SJCRH30 (cell line): ENCODE measurements around the gene TFG. TPM values are rescaled to one million over a fixed set of nuclear protein-coding genes. Genes with fewer than 3 reads are reported as not detected.

Source experiments
- DNase-seq, 2 experiments: peaks; one replicate each; pipeline ENCODE4 v3.0.0-alpha.2; 2015 to 2020
- H3K27ac ChIP-seq: fragments of 250-450 bp; sonication (Bioruptor Pico); 2 replicates; pipeline ENCODE4 v1.5.1; 2020; ENCODE audit warnings: mild to moderate bottlenecking, moderate library complexity
- H3K27me3 ChIP-seq: fragments of 250-450 bp; sonication (Bioruptor Pico); 2 replicates; pipeline ENCODE4 v1.5.1; 2020; ENCODE audit warnings: mild to moderate bottlenecking, moderate library complexity
- H3K36me3 ChIP-seq: fragments of 250-450 bp; sonication (Bioruptor Pico); 2 replicates; pipeline ENCODE4 v1.5.1; 2020; ENCODE audit warnings: mild to moderate bottlenecking, moderate library complexity
- H3K4me1 ChIP-seq: fragments of 250-450 bp; sonication (Bioruptor Pico); 2 replicates; pipeline ENCODE4 v1.5.1; 2020; ENCODE audit warnings: mild to moderate bottlenecking, moderate library complexity
- H3K4me3 ChIP-seq: fragments of 250-450 bp; sonication (Bioruptor Pico); 2 replicates; pipeline ENCODE4 v1.5.1; 2020; ENCODE audit warnings: mild to moderate bottlenecking, moderate library complexity
- H3K9me3 ChIP-seq: fragments of 250-450 bp; sonication (Bioruptor Pico); replicated peaks from 2 replicates; pipeline ENCODE4 v1.5.1; 2020; ENCODE audit warnings: mild to moderate bottlenecking, moderate library complexity
- total RNA-seq: library from RNA; depleted of rRNA; stranded (reverse); fragments of >200 nt; shearing (Covaris generic); gene quantifications from 2 replicates; pipeline ENCODE4 v1.2.3, GENCODE V29; 2014

The TFG gene
- total RNA-seq, 1 experiment from 2014 or later = 184 TPM

GRCh38 chr3:100756441-100756840 is 47.1 kb downstream of the TFG start:
- Histone ChIP-seq H3K27me3 (no peaks in the 10 kb centered on the region), H3K36me3 (peaks cover 19% of the 10 kb centered on the region), H3K9me3 (no peaks in the 10 kb centered on the region; the same call in 1 of the 2 replicates), H3K4me1 (peaks cover 36% of the 10 kb centered on the region), H3K27ac (peak overlapping the region; percentile 62), H3K4me3 (no peak overlapping the region)
- peak; percentile 55 to 66 for DNase-seq

GRCh38 chr3:100759159-100759558 is 49.9 kb downstream of the TFG start:
- Histone ChIP-seq H3K4me3 (no peak overlapping the region), H3K4me1 (peaks cover 34% of the 10 kb centered on the region), H3K9me3 (peaks cover 3% of the 10 kb centered on the region; the same call in 1 of the 2 replicates), H3K27me3 (no peaks in the 10 kb centered on the region), H3K36me3 (peaks cover 3% of the 10 kb centered on the region), H3K27ac (no peak overlapping the region)
- DNase-seq = no peak

- no peak for DNase-seq
- no peak overlapping the region for H3K4me3 ChIP-seq
- H3K4me1 ChIP-seq = peaks cover 32% of the 10 kb centered on the region
- no peak overlapping the region for H3K27ac ChIP-seq
- no peaks in the 10 kb centered on the region for H3K27me3 ChIP-seq
- no peaks in the 10 kb centered on the region for H3K36me3 ChIP-seq
- H3K9me3 ChIP-seq = peaks cover 3% of the 10 kb centered on the region; the same call in 1 of the 2 replicates
These were observed 50.7 kb downstream of the TFG start for GRCh38 chr3:100759950-100760349.

- no peak for DNase-seq
- Histone ChIP-seq H3K27ac (no peak overlapping the region), H3K4me3 (no peak overlapping the region)
These were observed 51.1 kb downstream of the TFG start for GRCh38 chr3:100760377-100760776.

GRCh38 chr3:100761211-100761942 is 52.1 kb downstream of the TFG start:
- 0 out of 2 replicates have a peak, but pooled peaks cover 3% of the 10 kb centered on the region for H3K9me3 ChIP-seq
- peak; percentile 35 to 57 for DNase-seq
- no peaks in the 10 kb centered on the region for H3K36me3 ChIP-seq
- H3K27me3 ChIP-seq = no peaks in the 10 kb centered on the region
- peaks cover 20% of the 10 kb centered on the region for H3K4me1 ChIP-seq
- H3K27ac ChIP-seq = no peak overlapping the region
- H3K4me3 ChIP-seq = no peak overlapping the region

More at GRCh38 chr3:100760377-100760776, 51.1 kb downstream of the TFG start:
- H3K36me3 ChIP-seq = no peaks in the 10 kb centered on the region
- H3K27me3 ChIP-seq = no peaks in the 10 kb centered on the region
- H3K4me1 ChIP-seq = peaks cover 30% of the 10 kb centered on the region
- H3K9me3 ChIP-seq = peaks cover 3% of the 10 kb centered on the region; the same call in 1 of the 2 replicates

GRCh38 chr3:100761951-100762350 is 52.7 kb downstream of the TFG start:
- H3K27me3 ChIP-seq = no peaks in the 10 kb centered on the region
- no peak overlapping the region for H3K4me3 ChIP-seq
- H3K36me3 ChIP-seq = no peaks in the 10 kb centered on the region
- 0 out of 2 replicates have a peak, but pooled peaks cover 3% of the 10 kb centered on the region for H3K9me3 ChIP-seq
- peaks cover 16% of the 10 kb centered on the region for H3K4me1 ChIP-seq
- DNase-seq = no peak
- no peak overlapping the region for H3K27ac ChIP-seq

- Histone ChIP-seq H3K4me1 (peaks cover 5% of the 10 kb centered on the region), H3K9me3 (0 out of 2 replicates have a peak, but pooled peaks cover 3% of the 10 kb centered on the region), H3K27me3 (no peaks in the 10 kb centered on the region), H3K4me3 (no peak overlapping the region), H3K27ac (no peak overlapping the region), H3K36me3 (no peaks in the 10 kb centered on the region)
- DNase-seq = no peak
These were observed 56.2 kb downstream of the TFG start for GRCh38 chr3:100765437-100765975.

- Histone ChIP-seq H3K4me1 (peaks cover 5% of the 10 kb centered on the region), H3K36me3 (no peaks in the 10 kb centered on the region), H3K27ac (no peak overlapping the region), H3K27me3 (no peaks in the 10 kb centered on the region), H3K4me3 (no peak overlapping the region), H3K9me3 (0 out of 2 replicates have a peak, but pooled peaks cover 3% of the 10 kb centered on the region)
- DNase-seq = no peak
These were observed 56.8 kb downstream of the TFG start for GRCh38 chr3:100766069-100766468.

GRCh38 chr3:100769693-100770092 is 60.4 kb downstream of the TFG start:
- no peak overlapping the region for H3K4me3 ChIP-seq
- no peaks in the 10 kb centered on the region for H3K27me3 ChIP-seq
- H3K36me3 ChIP-seq = no peaks in the 10 kb centered on the region
- no peaks in the 10 kb centered on the region for H3K9me3 ChIP-seq
- no peak overlapping the region for H3K27ac ChIP-seq
- DNase-seq = no peak
- H3K4me1 ChIP-seq = no peaks in the 10 kb centered on the region

- no peaks in the 10 kb centered on the region for H3K27me3 ChIP-seq
- no peak for DNase-seq
- no peak overlapping the region for H3K4me3 ChIP-seq
- H3K4me1 ChIP-seq = peaks cover 7% of the 10 kb centered on the region
- no peaks in the 10 kb centered on the region; the same call in 1 of the 2 replicates for H3K36me3 ChIP-seq
- H3K9me3 ChIP-seq = no peaks in the 10 kb centered on the region
- H3K27ac ChIP-seq = no peak overlapping the region
These were observed 65.9 kb downstream of the TFG start for GRCh38 chr3:100775226-100775625.

- Histone ChIP-seq H3K4me1 (peaks cover 12% of the 10 kb centered on the region), H3K36me3 (no peaks in the 10 kb centered on the region; the same call in 1 of the 2 replicates), H3K4me3 (no peak overlapping the region), H3K27ac (no peak overlapping the region), H3K9me3 (no peaks in the 10 kb centered on the region), H3K27me3 (no peaks in the 10 kb centered on the region)
- DNase-seq = no peak
These were observed 66.4 kb downstream of the TFG start for GRCh38 chr3:100775669-100776068.

- Histone ChIP-seq H3K27me3 (no peaks in the 10 kb centered on the region), H3K4me3 (no peak overlapping the region), H3K27ac (no peak overlapping the region), H3K4me1 (peaks cover 17% of the 10 kb centered on the region), H3K36me3 (no peaks in the 10 kb centered on the region; the same call in 1 of the 2 replicates), H3K9me3 (no peaks in the 10 kb centered on the region)
- DNase-seq = no peak
These were observed 66.9 kb downstream of the TFG start for GRCh38 chr3:100776097-100776729.

GRCh38 chr3:100776746-100777145 is 67.5 kb downstream of the TFG start:
- no peaks in the 10 kb centered on the region for H3K27me3 ChIP-seq
- H3K36me3 ChIP-seq = no peaks in the 10 kb centered on the region; the same call in 1 of the 2 replicates
- no peaks in the 10 kb centered on the region for H3K9me3 ChIP-seq
- H3K27ac ChIP-seq = no peak overlapping the region
- H3K4me3 ChIP-seq = no peak overlapping the region
- DNase-seq = no peak
- H3K4me1 ChIP-seq = peaks cover 22% of the 10 kb centered on the region

GRCh38 chr3:100777271-100777670 is 68.0 kb downstream of the TFG start:
- Histone ChIP-seq H3K4me3 (no peak overlapping the region), H3K9me3 (no peaks in the 10 kb centered on the region), H3K36me3 (no peaks in the 10 kb centered on the region; the same call in 1 of the 2 replicates), H3K4me1 (peaks cover 27% of the 10 kb centered on the region), H3K27me3 (no peaks in the 10 kb centered on the region), H3K27ac (no peak overlapping the region)
- no peak for DNase-seq

- Histone ChIP-seq H3K4me3 (no peak overlapping the region), H3K4me1 (peaks cover 41% of the 10 kb centered on the region), H3K36me3 (no peaks in the 10 kb centered on the region; the same call in 1 of the 2 replicates), H3K9me3 (peaks cover 4% of the 10 kb centered on the region; the same call in 1 of the 2 replicates), H3K27me3 (no peaks in the 10 kb centered on the region), H3K27ac (no peak overlapping the region)
- DNase-seq = no peak
These were observed 70.2 kb downstream of the TFG start for GRCh38 chr3:100779480-100779879.
